K562 (cell line): ENCODE results near the gene GALNT12. TPM values are rescaled to one million over a fixed set of nuclear protein-coding genes. Genes with fewer than 3 reads are reported as not detected.
A peak's percentile ranks its signal among the peaks of the same experiment; 100 is the strongest.

Source experiments
- BRCA1 ChIP-seq, 2 experiments: fragments of 450-650 bp in 1 of 2; sonication (generic) in 1 of 2; formaldehyde crosslinking in 1 of 2; IDR thresholded peaks; 2 replicates each; pipeline versions ENCODE4 v1.5.0 to v1.6.1; 2017 to 2020; ENCODE audit warnings: mild to moderate bottlenecking in 1 of 2, missing genetic modification reagents in 1 of 2
- NONO ChIP-seq, 2 experiments: fragments of 200-400 bp in 1 of 2; fragments of 450-650 bp in 1 of 2; formaldehyde crosslinking in 1 of 2; IDR thresholded peaks; 2 replicates each; pipeline ENCODE4 v1.6.1; 2017; ENCODE audit warnings: low read depth in 2 of 2, mild to moderate bottlenecking in 2 of 2, moderate library complexity in 2 of 2, low read length in 1 of 2
- RREB1 ChIP-seq: fragments of 250-450 bp; sonication (Bioruptor Pico); IDR thresholded peaks from 2 replicates; pipeline ENCODE4 v1.4.0; 2020
- polyA plus RNA-seq, 8 experiments: library from polyadenylated mRNA; depleted of rRNA in 4 of 8; stranded (reverse) in 5 of 8; unstranded in 3 of 8; fragments of >200 nt; fragmentation: Nextera tagmentation in 2 of 8; fragmentation: Illumina TruSeq in 1 of 8; extraction: Ambion mirVana in 2 of 8; extraction: Trizol in 1 of 8; gene quantifications; 2 replicates each; pipeline versions ENCODE4 v1.2.1 to v1.2.3, GENCODE V29; 2011 to 2014; ENCODE audit warnings: inconsistent platforms in 1 of 8, missing spikeins in 1 of 8
- total RNA-seq, 7 experiments: library from RNA; depleted of rRNA in 6 of 7; stranded (reverse); fragments of >200 nt in 6 of 7; fragmentation: Illumina TruSeq in 2 of 7; extraction: Trizol in 2 of 7; gene quantifications; 2 replicates each; pipeline versions ENCODE4 v1.2.1 to v1.2.3, GENCODE V29; 2011 to 2021; ENCODE audit warnings: low replicate concordance in 1 of 7

Gene GALNT12
- total and polyA plus RNA-seq, 9 of the 15 experiments (the other 6 are each of a cell fraction or from before 2014, with no cell fraction given): 29.7 to 82.9 (median 44.2) TPM

- TF ChIP-seq BRCA1 (IDR thresholded peaks at IDR 0.05): no peak
- no peak for TF ChIP-seq BRCA1 (CRISPR knock-in tag; IDR thresholded peaks at IDR 0.05)
- TF ChIP-seq NONO (IDR thresholded peaks at IDR 0.05; ENCODE audit: low read depth in 2 of 2, low read length in 1 of 2): no peak
- TF ChIP-seq RREB1: 0 out of 2 replicates have a peak, but pooled peaks have one; percentile 31
- TF ChIP-seq, all 486 proteins: peak for 24
Observed at GRCh38 chr9:98861781-98862504, 54.5 kb downstream of the GALNT12 start (continued).
